ENCODE data around the gene PITX2. TPM values are rescaled to one million over a fixed set of nuclear protein-coding genes. Genes with fewer than 3 reads are reported as not detected.

Gene PITX2
- 10 to 100 TPM; 15.0 to 34.4 (median 24.5) TPM for total RNA-seq

DNA sequence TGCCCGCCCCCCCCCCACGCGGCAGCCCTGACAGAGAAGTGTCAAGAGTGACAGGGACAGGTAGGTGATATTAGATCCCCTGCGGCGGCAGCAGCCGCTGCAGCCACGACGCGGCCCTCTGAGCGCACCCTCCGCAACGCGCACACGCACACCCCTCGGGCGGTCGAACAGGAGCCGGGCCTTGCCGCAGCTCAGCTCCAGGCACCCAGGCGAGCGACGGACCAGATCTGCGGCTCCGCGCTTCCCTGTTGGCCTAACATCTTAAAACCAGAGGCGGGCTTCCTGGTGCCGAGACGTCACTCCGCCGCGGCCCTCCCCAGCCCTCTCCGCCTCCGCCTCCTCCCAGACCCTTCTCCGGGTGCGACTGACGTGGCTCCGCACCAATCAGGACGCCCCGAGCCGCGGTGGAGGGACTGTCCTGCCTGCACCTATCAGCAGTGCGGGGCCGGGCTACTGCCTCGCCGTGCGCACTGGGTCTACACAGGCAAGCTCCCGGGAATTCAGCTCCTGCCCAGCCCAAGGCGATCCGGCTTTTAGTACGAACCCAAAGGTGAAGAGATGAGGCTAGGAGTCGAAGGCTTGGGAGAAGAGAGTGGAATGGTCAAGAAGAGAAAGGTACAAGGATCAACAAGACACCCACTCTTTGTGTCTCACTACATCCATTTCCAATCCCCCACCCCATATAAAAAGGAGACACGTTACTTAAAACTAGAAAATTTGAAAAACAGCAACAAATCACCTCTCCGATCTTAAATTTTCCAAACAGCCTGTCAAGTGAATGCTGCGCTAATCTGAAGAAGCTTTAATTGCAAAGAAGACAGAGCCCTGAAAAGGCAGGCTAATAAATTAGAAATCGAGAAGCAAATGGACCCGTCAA, at the start of gene PITX2:
Gene PITX2, minus strand, starts transcription at position 237 of the 877 bp plus-strand sequence. CDS start 617 bp downstream, outside the sequence.
- intact Hi-C loops (cut with DNase I; ENCODE audit: low total_unique reads) = no loop called here

DNA sequence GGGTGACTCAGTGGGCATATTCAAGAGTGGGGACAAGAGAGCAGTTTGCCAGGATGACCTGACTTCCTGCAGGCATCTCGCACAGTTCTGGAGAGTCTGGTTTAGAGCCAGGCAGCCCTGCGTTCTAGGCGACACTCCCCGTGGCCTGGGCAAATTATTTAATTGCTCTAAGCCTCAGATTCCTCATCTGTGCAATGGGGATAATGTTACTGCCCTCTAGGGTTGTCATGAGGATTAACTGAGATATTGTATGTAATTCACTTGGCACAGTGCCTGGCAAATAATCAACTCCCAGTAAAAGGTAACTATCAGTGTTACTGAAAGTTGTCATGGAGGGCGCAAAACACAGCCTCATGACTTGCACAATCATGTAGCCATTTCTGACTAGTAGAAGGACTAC, 48.8 kb upstream of the PITX2 start:
- H3K36me3 ChIP-seq = no peaks in the 10 kb centered on the region
- in situ Hi-C loops (cut with MboI; ENCODE audit: low pct_ligation_motif_present in 1 of 4, low pct_unique_long_range_greater_than_20kb in 1 of 4, low sequenced_read_pairs in 3 of 4) = no loop called here
- no peak overlapping the region for H3K4me3 ChIP-seq
- peak; percentile 19 for DNase-seq
- no peak overlapping the region for H3K27ac ChIP-seq
- WGBS, 2 donors (ENCODE audit: low coverage in 1 of 2) = 59% methylated on average over 5 of the region's 5 CpGs; no CpG with 5 or more reads in 1 of the 2 donors
- peaks cover 0 to 15% (median 3%) of the 10 kb centered on the region in 4 donors for H3K4me1 ChIP-seq
- intact Hi-C loops (cut with DNase I; ENCODE audit: low total_unique reads) = no loop called here
- H3K9me3 ChIP-seq = no peaks in the 10 kb centered on the region
- no peaks in the 10 kb centered on the region for H3K27me3 ChIP-seq
- TF ChIP-seq EP300 (IDR thresholded peaks at IDR 0.05; ENCODE audit: low read depth) = no peak
- TF ChIP-seq, protein P1, sequence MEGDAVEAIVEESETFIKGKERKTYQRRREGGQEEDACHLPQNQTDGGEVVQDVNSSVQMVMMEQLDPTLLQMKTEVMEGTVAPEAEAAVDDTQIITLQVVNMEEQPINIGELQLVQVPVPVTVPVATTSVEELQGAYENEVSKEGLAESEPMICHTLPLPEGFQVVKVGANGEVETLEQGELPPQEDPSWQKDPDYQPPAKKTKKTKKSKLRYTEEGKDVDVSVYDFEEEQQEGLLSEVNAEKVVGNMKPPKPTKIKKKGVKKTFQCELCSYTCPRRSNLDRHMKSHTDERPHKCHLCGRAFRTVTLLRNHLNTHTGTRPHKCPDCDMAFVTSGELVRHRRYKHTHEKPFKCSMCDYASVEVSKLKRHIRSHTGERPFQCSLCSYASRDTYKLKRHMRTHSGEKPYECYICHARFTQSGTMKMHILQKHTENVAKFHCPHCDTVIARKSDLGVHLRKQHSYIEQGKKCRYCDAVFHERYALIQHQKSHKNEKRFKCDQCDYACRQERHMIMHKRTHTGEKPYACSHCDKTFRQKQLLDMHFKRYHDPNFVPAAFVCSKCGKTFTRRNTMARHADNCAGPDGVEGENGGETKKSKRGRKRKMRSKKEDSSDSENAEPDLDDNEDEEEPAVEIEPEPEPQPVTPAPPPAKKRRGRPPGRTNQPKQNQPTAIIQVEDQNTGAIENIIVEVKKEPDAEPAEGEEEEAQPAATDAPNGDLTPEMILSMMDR (IDR thresholded peaks at IDR 0.05) = no peak
- TF ChIP-seq POLR2AphosphoS5 (IDR thresholded peaks at IDR 0.05) = no peak

More for the DNA sequence above, at the start of gene PITX2:
- H3K4me3 ChIP-seq = peak within 1 kb of the TSS; percentile 19 to 53 (median 31)
- 8 to 12% methylated on average over 7 to 55 of the region's 56 CpGs for WGBS, 2 donors (ENCODE audit: low coverage in 1 of 2)
- peak in 2 of 3 donors; percentile 24 to 87 for TF ChIP-seq POLR2AphosphoS5 (IDR thresholded peaks at IDR 0.05)
- peak; percentile 57 for TF ChIP-seq POLR2A (IDR thresholded peaks at IDR 0.05)
- TF ChIP-seq, protein P1 (IDR thresholded peaks at IDR 0.05) = peak in 1 of 5 experiments; percentile 11
- no peak for TF ChIP-seq EP300 (IDR thresholded peaks at IDR 0.05; ENCODE audit: low read depth)
- H3K27me3 ChIP-seq = peaks cover 100% of the 10 kb centered on the region
- H3K9me3 ChIP-seq = no peaks in the 10 kb centered on the region
- H3K27ac ChIP-seq = peak within 1 kb of the TSS in 1 of 4 donors; percentile 59
- in situ Hi-C loops (cut with MboI; ENCODE audit: low pct_ligation_motif_present in 1 of 4, low pct_unique_long_range_greater_than_20kb in 1 of 4, low sequenced_read_pairs in 3 of 4) = no loop called here
- DNase-seq = peak; percentile 95
- peaks cover 6 to 46% (median 31%) of the 10 kb centered on the region in 4 donors for H3K4me1 ChIP-seq
- H3K36me3 ChIP-seq = no peaks in the 10 kb centered on the region

DNA sequence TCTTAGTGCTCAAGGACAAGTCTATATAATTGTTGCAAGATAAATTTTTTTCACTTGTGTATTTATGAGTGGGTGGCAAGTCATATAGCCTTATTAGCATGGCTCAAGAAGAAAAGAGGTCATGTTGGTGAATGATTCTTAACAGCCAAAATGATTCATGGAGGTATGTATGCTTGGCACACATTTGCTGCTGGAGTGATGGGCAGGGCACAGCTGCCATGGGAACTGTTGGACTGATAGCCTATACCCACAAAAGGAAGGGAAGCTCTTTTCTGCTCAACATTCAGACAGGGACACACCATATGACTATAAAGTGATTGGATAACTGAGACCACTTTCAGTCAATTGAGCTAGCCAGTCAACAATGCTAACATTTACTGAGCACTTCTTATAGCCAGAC, 46.8 kb upstream of the PITX2 start:
- intact Hi-C loops (cut with DNase I; ENCODE audit: low total_unique reads) = no loop called here
- no peak overlapping the region for H3K4me3 ChIP-seq

More for the DNA sequence above, 46.8 kb upstream of the PITX2 start:
- no peaks in the 10 kb centered on the region for H3K27me3 ChIP-seq
- in situ Hi-C loops (cut with MboI; ENCODE audit: low pct_ligation_motif_present in 1 of 4, low pct_unique_long_range_greater_than_20kb in 1 of 4, low sequenced_read_pairs in 3 of 4) = no loop called here
- H3K27ac ChIP-seq = no peak overlapping the region
- H3K36me3 ChIP-seq = no peaks in the 10 kb centered on the region
- TF ChIP-seq, protein P1 (IDR thresholded peaks at IDR 0.05) = no peak
- TF ChIP-seq EP300 (IDR thresholded peaks at IDR 0.05; ENCODE audit: low read depth) (no peak), POLR2A (IDR thresholded peaks at IDR 0.05) (no peak)
- DNase-seq = peak; percentile 28
- H3K9me3 ChIP-seq = no peaks in the 10 kb centered on the region
- H3K4me1 ChIP-seq = peaks cover 0 to 15% (median 3%) of the 10 kb centered on the region in 4 donors

Data from transverse colon (tissue), 4 donors.